ENCODE results near the gene RREB1. TPM values are rescaled to one million over a fixed set of nuclear protein-coding genes. Genes with fewer than 3 reads are reported as not detected.

RREB1 gene
- total and polyA plus RNA-seq, 2 of the 4 experiments (the other 2 are of a cell fraction): 8.4 to 14.5 TPM

DNA sequence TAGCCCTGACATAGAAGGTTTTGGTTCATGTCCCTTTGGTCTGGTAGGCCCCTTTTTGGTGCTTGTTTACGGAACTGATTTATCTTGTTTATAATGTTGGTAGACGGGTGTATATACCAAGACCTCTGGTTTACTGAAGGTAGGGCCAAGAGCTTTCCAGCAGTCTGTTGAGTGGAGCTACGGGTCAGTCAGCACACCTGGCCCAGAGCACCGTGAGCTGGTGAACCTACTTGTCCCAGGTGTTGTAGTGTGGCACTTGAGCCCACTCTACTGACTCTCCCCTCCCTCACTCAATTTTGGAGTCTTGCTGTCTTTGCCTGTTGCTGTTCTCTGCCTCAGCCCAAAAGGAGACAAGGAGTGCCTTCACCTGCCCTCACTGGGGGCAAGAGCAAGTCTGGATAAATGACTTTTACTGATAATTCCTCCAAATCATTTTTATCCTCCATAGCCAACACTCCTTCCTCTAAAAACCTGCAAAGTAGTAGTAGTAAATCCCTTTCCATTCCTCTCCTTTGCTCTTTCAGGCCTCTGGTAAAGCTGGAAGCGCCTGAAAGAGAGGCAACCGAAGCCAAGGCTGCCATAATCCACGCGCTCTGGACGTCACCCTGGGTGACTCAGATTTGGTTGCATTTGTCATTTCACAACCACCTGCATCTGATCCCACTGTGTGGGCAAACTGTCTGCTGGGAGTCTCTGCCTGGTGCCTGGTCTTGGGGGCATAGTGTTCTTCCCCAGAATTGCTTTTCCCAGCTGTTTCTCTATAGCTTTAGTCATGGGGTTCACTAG is 22.2 kb downstream of the RREB1 start:
- no peak overlapping the region for H2AK9ac ChIP-seq (replicated peaks; ENCODE audit: low read depth, low read length, poor library complexity)
- 0 out of 2 replicates have a peak overlapping the region, but pooled peaks have one; percentile 1 for H3K4ac ChIP-seq (ENCODE audit: low read depth, low read length)
- no peak overlapping the region for H3K27ac ChIP-seq (ENCODE audit: insufficient read depth, low read length)
- no peak overlapping the region for H3K18ac ChIP-seq (ENCODE audit: low read depth, low read length)
- peak; percentile 21; the same call in 1 of the 2 replicates for ATAC-seq (ENCODE audit: low read depth)
- intact Hi-C loops (cut with micrococcal nuclease): no loop called here
- H2BK15ac ChIP-seq (ENCODE audit: low read depth, low read length): no peak overlapping the region
- no peak overlapping the region for H2BK5ac ChIP-seq (ENCODE audit: low read depth, low read length, poor library complexity, severe bottlenecking)
- H4K8ac ChIP-seq (ENCODE audit: low read depth in 2 of 2, low read length in 2 of 2): no peak overlapping the region
- TF ChIP-seq USF2 (IDR thresholded peaks at IDR 0.05; ENCODE audit: low read depth, low read length) (no peak), CEBPB (IDR thresholded peaks at IDR 0.05; ENCODE audit: low read depth, low read length) (peak; percentile 76; the same call in 1 of the 2 replicates), FOS (IDR thresholded peaks at IDR 0.05; ENCODE audit: low read depth, low read length) (no peak), MXI1 (IDR thresholded peaks at IDR 0.05; ENCODE audit: borderline replicate concordance, low read depth, low read length) (no peak), CHD1 (IDR thresholded peaks at IDR 0.05; ENCODE audit: low read depth, low read length) (no peak), RAD21 (IDR thresholded peaks at IDR 0.05; ENCODE audit: low read length) (no peak), RCOR1 (IDR thresholded peaks at IDR 0.05; ENCODE audit: insufficient replicate concordance, low read length) (no peak)
- no peak overlapping the region for H4K5ac ChIP-seq (ENCODE audit: low read depth, low read length)
- no peak overlapping the region for H3K4me2 ChIP-seq (ENCODE audit: low read depth, low read length)
- DNase-seq: peak; percentile 65
- H3K9me3 ChIP-seq (ENCODE audit: control insufficient read depth, insufficient read depth, low read length): no peaks in the 10 kb centered on the region
- no peak overlapping the region for H3K14ac ChIP-seq (replicated peaks; ENCODE audit: low read depth, low read length)
- no peak overlapping the region for H2BK20ac ChIP-seq (ENCODE audit: low read depth, low read length)
- no TSS peak for BruUV-seq (replicated peaks)
- H4K91ac ChIP-seq (ENCODE audit: insufficient read depth, low read depth, low read length): no peak overlapping the region
- dilution Hi-C loops (cut with HindIII; ENCODE audit: low sequenced_read_pairs, unreplicated experiment): no loop called here
- ChIA-PET POLR2A (ENCODE audit: unreplicated experiment) (no interaction called here), CTCF (interaction anchor here (0.5 to 0.6 kb wide), 3 partner anchors 38 to 158 kb away, joined by 4 to 5 read pairs (median 5); no protein-coding TSS in a partner anchor)
- H3K4me1 ChIP-seq (ENCODE audit: control insufficient read depth, insufficient read depth, low read length): peaks cover 6% of the 10 kb centered on the region
- peaks cover 20 to 80% of the 10 kb centered on the region in 2 experiments for H3K79me1 ChIP-seq (ENCODE audit: low read depth in 1 of 2, low read length in 2 of 2)
- H2AK5ac ChIP-seq (ENCODE audit: low read depth, low read length): no peak overlapping the region
- H3K4me3 ChIP-seq (ENCODE audit: insufficient read depth, low read depth, low read length): no peak overlapping the region
- H2BK120ac ChIP-seq (ENCODE audit: low read depth, low read length): no peak overlapping the region
- no peaks in the 10 kb centered on the region; the same call in 1 of the 2 replicates for H3K36me3 ChIP-seq (ENCODE audit: control insufficient read depth, insufficient read depth, low read length)
- H3K9ac ChIP-seq (ENCODE audit: low read depth, low read length): no peak overlapping the region
- H3K56ac ChIP-seq (ENCODE audit: extremely low read depth, insufficient read depth, low read length): no peak overlapping the region
- peaks cover 82% of the 10 kb centered on the region for H4K20me1 ChIP-seq (ENCODE audit: insufficient read depth, low read length)
- H3K27me3 ChIP-seq (ENCODE audit: control insufficient read depth, insufficient read depth, low read length): no peaks in the 10 kb centered on the region
- WGBS, 2 experiments (ENCODE audit: extremely low coverage in 2 of 2, insufficient read length in 1 of 2): no CpG with 5 or more reads among the region's 9 CpGs
- H3K23ac ChIP-seq (ENCODE audit: low read depth, low read length): no peak overlapping the region
- in situ Hi-C loops (cut with MboI; ENCODE audit: low sequenced_read_pairs): no loop called here
- H2AFZ ChIP-seq (replicated peaks; ENCODE audit: low read length, poor library complexity): no peak overlapping the region
- peaks cover 26% of the 10 kb centered on the region for H3K9me1 ChIP-seq (ENCODE audit: insufficient read depth, low read length)
